C4-2B (cell line): ENCODE results near the gene LHFPL6.

ENCODE experiments used
- CTCF ChIP-seq: fragments of 450-650 bp; conservative IDR thresholded peaks from 2 replicates; pipeline ENCODE4 v1.5.1; 2017; ENCODE audit warnings: mild to moderate bottlenecking
- ZFX ChIP-seq: fragments of 450-650 bp; IDR thresholded peaks from 2 replicates; pipeline ENCODE4 v1.6.1; 2017

GRCh38 chr13:39530916-39531315, 72.1 kb downstream of the LHFPL6 start:
- TF ChIP-seq CTCF (no peak), ZFX (no peak)
